HepG2 (cell line): Measurements from ENCODE around the gene LRRTM3. TPM values are rescaled to one million over a fixed set of nuclear protein-coding genes. Genes with fewer than 3 reads are reported as not detected.

ENCODE experiments used
- ATAC-seq: fragments of 200-7000 bp; cut with Tn5 transposase; 3 replicates; pipeline ENCODE4 v1.9.1; 2020; ENCODE audit warnings: mild to moderate bottlenecking, moderate library complexity
- BruUV-seq: library from RNA; stranded (reverse); fragments of 400-500 nt; replicated peaks from 2 replicates; lab custom pipeline; 2021; lab: Mats Ljungman, UMichigan
- CTCF ChIA-PET: fragments of 300-600 bp; formaldehyde crosslinking; extraction: SDS; loops from one replicate; lab custom pipeline; 2021; ENCODE audit warnings: low total read pairs, inconsistent platforms, low intra/inter-chr PET ratio; lab: Yijun Ruan, JAX
- POLR2A ChIA-PET: fragments of 350-600 bp; sonication (Branson Sonifier 250); formaldehyde crosslinking; loops from one replicate; lab custom pipeline; 2020; ENCODE audit warnings: antibody characterized with exemption, inconsistent platforms; lab: Yijun Ruan, JAX
- DNase-seq: peaks from one replicate; pipeline ENCODE4 v3.0.0-alpha.2; 2015; ENCODE audit warnings: low spot score
- FAIRE-seq: peaks from 3 replicates; lab custom pipeline; 2011; peaks lifted over from hg19 to GRCh38; lab: Jason Lieb, UNC
- H2AFZ ChIP-seq: one replicate; pipeline ENCODE4 v1.6.1; 2011; ENCODE audit warnings: low read length, inconsistent platforms
- H3K27ac ChIP-seq: fragments of 300-600 bp; 3 replicates; pipeline ENCODE4 v1.8.0; 2011; ENCODE audit warnings: mixed run types, mild to moderate bottlenecking, mixed read lengths, low read length, inconsistent platforms; ENCODE audit not compliant: insufficient read depth; ENCODE audit errors: extremely low read length
- H3K27me3 ChIP-seq, 2 experiments: fragments of 200-600 bp in 1 of 2; 2 replicates in 1 of 2; 3 replicates in 1 of 2; pipeline versions ENCODE4 v1.6.0 to v1.8.0; 2011; ENCODE audit warnings: low read length in 2 of 2, mild to moderate bottlenecking in 2 of 2, moderate library complexity in 2 of 2, inconsistent platforms in 1 of 2; ENCODE audit not compliant: insufficient read depth in 2 of 2, control insufficient read depth in 1 of 2
- H3K36me3 ChIP-seq, 2 experiments: fragments of 200-600 bp in 1 of 2; replicated peaks in 1 of 2; 2 replicates in 1 of 2; 3 replicates in 1 of 2; pipeline versions ENCODE4 v1.5.1 to v1.8.0; 2011; ENCODE audit warnings: low read length in 2 of 2, inconsistent platforms in 1 of 2; ENCODE audit not compliant: insufficient read depth in 2 of 2, control insufficient read depth in 1 of 2
- H3K4me1 ChIP-seq: 2 replicates; pipeline ENCODE4 v1.5.1; 2012; ENCODE audit warnings: low read length, inconsistent platforms; ENCODE audit not compliant: insufficient read depth
- H3K4me2 ChIP-seq: 2 replicates; pipeline ENCODE4 v1.6.0; 2011; ENCODE audit warnings: low read depth, low read length, inconsistent platforms
- H3K4me3 ChIP-seq, 3 experiments: fragments of 200-600 bp in 1 of 3; sonication (generic), shearing (Covaris generic) in 1 of 3; replicated peaks in 1 of 3; 2 replicates each; pipeline ENCODE4 v1.5.1; 2011 to 2016; ENCODE audit warnings: low read length in 3 of 3, inconsistent platforms in 2 of 3, low read depth in 2 of 3, mild to moderate bottlenecking in 2 of 3, control low read depth in 1 of 3, mixed read lengths in 1 of 3; ENCODE audit not compliant: insufficient read depth in 1 of 3
- H3K79me2 ChIP-seq: one replicate; pipeline ENCODE4 v1.6.1; 2011; ENCODE audit warnings: low read length, inconsistent platforms; ENCODE audit not compliant: insufficient read depth
- H3K9ac ChIP-seq: 2 replicates; pipeline ENCODE4 v1.6.0; 2011; ENCODE audit warnings: mild to moderate bottlenecking, low read depth, low read length, inconsistent platforms; ENCODE audit not compliant: insufficient read depth
- H3K9me3 ChIP-seq: 2 replicates; pipeline ENCODE4 v1.5.1; 2012; ENCODE audit warnings: mild to moderate bottlenecking, low read length
- H4K20me1 ChIP-seq: 2 replicates; pipeline ENCODE4 v1.6.0; 2011; ENCODE audit warnings: inconsistent platforms, mild to moderate bottlenecking, low read length, moderate library complexity; ENCODE audit not compliant: insufficient read depth
- AHR ChIP-seq: IDR thresholded peaks from 2 replicates; pipeline ENCODE4 v1.6.1; 2018; ENCODE audit warnings: missing genetic modification reagents, missing compliant biosample characterization
- ATRX ChIP-seq: sonication (generic); formaldehyde crosslinking; IDR thresholded peaks from 2 replicates; pipeline ENCODE4 v1.4.0; 2020; ENCODE audit warnings: missing genetic modification reagents, borderline replicate concordance
- CC2D1A ChIP-seq: sonication (generic); formaldehyde crosslinking; IDR thresholded peaks from 2 replicates; pipeline ENCODE4 v1.8.1; 2023; ENCODE audit warnings: mild to moderate bottlenecking, missing genetic modification reagents
- CREB1 ChIP-seq, 2 experiments: fragments of 450-650 bp in 1 of 2; IDR thresholded peaks; 2 replicates each; pipeline ENCODE4 v1.6.1; 2016 to 2017; ENCODE audit warnings: control low read depth in 1 of 2, mild to moderate bottlenecking in 1 of 2, missing compliant biosample characterization in 1 of 2, missing genetic modification characterization in 1 of 2
- ETV6 ChIP-seq: sonication (generic); formaldehyde crosslinking; conservative IDR thresholded peaks from 2 replicates; pipeline ENCODE4 v1.4.0; 2020; ENCODE audit warnings: missing genetic modification reagents
- FIP1L1 ChIP-seq: fragments of 200-400 bp; formaldehyde crosslinking; IDR thresholded peaks from 2 replicates; pipeline ENCODE4 v1.6.1; 2018; ENCODE audit warnings: low read depth, mild to moderate bottlenecking, low read length, moderate library complexity, borderline replicate concordance; ENCODE audit not compliant: insufficient read depth
- FOXJ3 ChIP-seq: sonication (generic); formaldehyde crosslinking; IDR thresholded peaks from 2 replicates; pipeline ENCODE4 v1.4.0; 2020; ENCODE audit warnings: missing genetic modification reagents, mild to moderate bottlenecking, borderline replicate concordance
- GLI4 ChIP-seq: sonication (generic); formaldehyde crosslinking; IDR thresholded peaks from 2 replicates; pipeline ENCODE4 v1.5.1; 2020; ENCODE audit warnings: missing genetic modification reagents, mild to moderate bottlenecking, moderate library complexity, borderline replicate concordance
- HDAC2 ChIP-seq: sonication (generic); formaldehyde crosslinking; IDR thresholded peaks from 2 replicates; pipeline ENCODE4 v1.4.0; 2020; ENCODE audit warnings: missing genetic modification reagents
- HNF4A ChIP-seq: sonication (generic); formaldehyde crosslinking; IDR thresholded peaks from 2 replicates; pipeline ENCODE4 v1.4.0; 2020; ENCODE audit warnings: missing genetic modification reagents
- MAFF ChIP-seq: IDR thresholded peaks from 2 replicates; pipeline ENCODE4 v1.6.1; 2011; ENCODE audit warnings: low read depth, low read length, improper control_type of control experiment
- MAFK ChIP-seq, 2 experiments: IDR thresholded peaks in 1 of 2; conservative IDR thresholded peaks in 1 of 2; 2 replicates each; pipeline ENCODE4 v1.6.1; 2011; ENCODE audit warnings: improper control_type of control experiment in 2 of 2, low read length in 2 of 2
- NR2F1 ChIP-seq, 2 experiments: fragments of 450-650 bp in 1 of 2; formaldehyde crosslinking in 1 of 2; IDR thresholded peaks; 2 replicates each; pipeline versions ENCODE4 v1.5.0 to v1.6.1; 2016 to 2020; ENCODE audit warnings: mild to moderate bottlenecking in 1 of 2, missing compliant biosample characterization in 1 of 2, missing genetic modification reagents in 1 of 2, moderate library complexity in 1 of 2
- PAF1 ChIP-seq: IDR thresholded peaks from 2 replicates; pipeline ENCODE4 v1.6.1; 2016; ENCODE audit warnings: missing genetic modification reagents, missing compliant biosample characterization
- RCOR2 ChIP-seq: IDR thresholded peaks from 2 replicates; pipeline ENCODE4 v1.6.1; 2016; ENCODE audit warnings: missing biosample characterization, missing genetic modification reagents
- RFX3 ChIP-seq: IDR thresholded peaks from 2 replicates; pipeline ENCODE4 v1.6.1; 2016; ENCODE audit warnings: missing biosample characterization, missing genetic modification reagents
- RFX5 ChIP-seq: IDR thresholded peaks from 2 replicates; pipeline ENCODE4 v1.6.1; 2011; ENCODE audit warnings: low read depth, low read length, improper control_type of control experiment
- SNAPC2 ChIP-seq: sonication (generic); formaldehyde crosslinking; IDR thresholded peaks from 2 replicates; pipeline ENCODE4 v1.8.1; 2022; ENCODE audit warnings: mild to moderate bottlenecking, missing genetic modification reagents
- TBL1XR1 ChIP-seq: fragments of 150-350 bp; IDR thresholded peaks from 2 replicates; pipeline ENCODE4 v1.6.1; 2014; ENCODE audit warnings: borderline replicate concordance, low read length; ENCODE audit not compliant: partially characterized antibody
- ZNF234 ChIP-seq: sonication (generic); formaldehyde crosslinking; conservative IDR thresholded peaks from 2 replicates; pipeline ENCODE4 v1.5.1; 2020; ENCODE audit warnings: mild to moderate bottlenecking, missing genetic modification reagents
- ZNF501 ChIP-seq: sonication (generic); formaldehyde crosslinking; IDR thresholded peaks from 2 replicates; pipeline ENCODE4 v1.5.1; 2020; ENCODE audit warnings: mild to moderate bottlenecking, moderate library complexity, missing genetic modification reagents
- ZNF577 ChIP-seq: sonication (generic); formaldehyde crosslinking; IDR thresholded peaks from 2 replicates; pipeline ENCODE4 v1.4.0; 2020; ENCODE audit warnings: mild to moderate bottlenecking, low read depth, missing genetic modification reagents, borderline replicate concordance
- ZSCAN9 ChIP-seq: IDR thresholded peaks from 2 replicates; pipeline ENCODE4 v1.6.1; 2016; ENCODE audit warnings: borderline replicate concordance
- WGBS: methylation state at CpG from one replicate; pipeline ENCODE4 v1.1.6; 2017; ENCODE audit warnings: low lambda C conversion rate; 5-methylcytosine and 5-hydroxymethylcytosine counted together
- in situ Hi-C: cut with HindIII; loops from 2 replicates; pipeline ENCODE4 v1.10.0; 2017; ENCODE audit warnings: low pct_unique_long_range_greater_than_20kb; ENCODE audit not compliant: extremely low pct_ligation_motif_present
- intact Hi-C: fragments of 100-400 bp; cut with micrococcal nuclease; formaldehyde crosslinking; loops from one replicate; pipeline ENCODE4 v1.10.0; 2022; ENCODE audit not compliant: unreplicated experiment
- polyA plus RNA-seq, 8 experiments: library from polyadenylated mRNA; depleted of rRNA in 3 of 8; stranded (reverse) in 7 of 8; unstranded in 1 of 8; fragments of >200 nt; fragmentation: Illumina TruSeq in 4 of 8; extraction: Trizol in 4 of 8; gene quantifications; 2 replicates each; pipeline versions ENCODE4 v1.2.1 to v1.2.3, GENCODE V29; 2011 to 2016; ENCODE audit warnings: low read depth in 4 of 8, missing spikeins in 1 of 8, mixed read lengths in 1 of 8; ENCODE audit not compliant: insufficient read depth in 1 of 8
- total RNA-seq, 5 experiments: library from RNA; depleted of rRNA; stranded (reverse); fragments of >200 nt; fragmentation: Illumina TruSeq; extraction: Trizol; gene quantifications; 2 replicates each; pipeline ENCODE4 v1.2.3, GENCODE V29; 2016; ENCODE audit warnings: low read depth in 1 of 5

LRRTM3 gene
- total and polyA plus RNA-seq, 2 of the 13 experiments (the other 11 are each of a cell fraction or from before 2014, with no cell fraction given) = not detected

- H3K4me3 ChIP-seq = no peak overlapping the region
- no peak overlapping the region for H2AFZ ChIP-seq
- CTCF ChIA-PET = no interaction called here
- no peaks in the 10 kb centered on the region for H3K9me3 ChIP-seq
- WGBS = 14% methylated on average over 5 of the region's 5 CpGs
- no peak overlapping the region for H3K27ac ChIP-seq
- FAIRE-seq (no peak), DNase-seq (no peak), ATAC-seq (no peak)
- intact Hi-C loops (no loop called here), in situ Hi-C loops (no loop called here)
- TF ChIP-seq FOXJ3 (no peak), FIP1L1 (no peak), PAF1 (CRISPR knock-in tag) (no peak), HNF4A (no peak), AHR (no peak), RCOR2 (CRISPR knock-in tag) (no peak), ZNF501 (CRISPR knock-in tag) (no peak), RFX3 (no peak), CREB1 (IDR thresholded peaks at IDR 0.05) (0 out of 2 replicates have a peak, but pooled peaks have one; percentile 10), CREB1 (CRISPR knock-in tag; IDR thresholded peaks at IDR 0.05) (no peak), TBL1XR1 (no peak), ATRX (no peak), GLI4 (no peak), ZNF577 (CRISPR knock-in tag) (no peak), CC2D1A (no peak), HDAC2 (CRISPR knock-in tag) (no peak), ZSCAN9 (CRISPR knock-in tag) (no peak), MAFF (peak; percentile 77), SNAPC2 (CRISPR knock-in tag) (no peak), MAFK (conservative IDR thresholded peaks at IDR 0.05 in 1 of 2, IDR thresholded peaks at IDR 0.05 in 1 of 2; ENCODE audit: low read length in 2 of 2) (peak; percentile 72 to 87), ETV6 (CRISPR knock-in tag) (no peak), ZNF234 (no peak), NR2F1 (CRISPR knock-in tag; IDR thresholded peaks at IDR 0.05) (no peak), RFX5 (no peak)
- H3K4me1 ChIP-seq = no peaks in the 10 kb centered on the region
- no peak overlapping the region for H3K4me2 ChIP-seq
- no peak overlapping the region for H3K9ac ChIP-seq
- BruUV-seq = no TSS peak
- H4K20me1 ChIP-seq = no peaks in the 10 kb centered on the region
- H3K79me2 ChIP-seq = no peaks in the 10 kb centered on the region
- POLR2A ChIA-PET = no interaction called here
- no peaks in the 10 kb centered on the region for H3K27me3 ChIP-seq
- H3K36me3 ChIP-seq = no peaks in the 10 kb centered on the region
Observed at GRCh38 chr10:66910671-66911070, 15.2 kb upstream of the LRRTM3 start.
